Stimulated activated CD4-positive, alpha-beta T cell treated with anti-CD3 and anti-CD28 coated beads, TNF-alpha, amount 100 ng/mL, for 1 hour (primary cell): ENCODE data around the gene IL6.
"Not testable (repeated sequence)": the region's sequence is repeated elsewhere in the genome, so short reads cannot be mapped to it uniquely, and the experiment has no call there.

Experiments used
- DNase-seq, 3 donors: peaks; one replicate each; pipeline ENCODE4 v3.0.0-alpha.2; 2020; ENCODE audit warnings: low read depth in 3 of 3, low spot score in 1 of 3

Gene IL6

DNA sequence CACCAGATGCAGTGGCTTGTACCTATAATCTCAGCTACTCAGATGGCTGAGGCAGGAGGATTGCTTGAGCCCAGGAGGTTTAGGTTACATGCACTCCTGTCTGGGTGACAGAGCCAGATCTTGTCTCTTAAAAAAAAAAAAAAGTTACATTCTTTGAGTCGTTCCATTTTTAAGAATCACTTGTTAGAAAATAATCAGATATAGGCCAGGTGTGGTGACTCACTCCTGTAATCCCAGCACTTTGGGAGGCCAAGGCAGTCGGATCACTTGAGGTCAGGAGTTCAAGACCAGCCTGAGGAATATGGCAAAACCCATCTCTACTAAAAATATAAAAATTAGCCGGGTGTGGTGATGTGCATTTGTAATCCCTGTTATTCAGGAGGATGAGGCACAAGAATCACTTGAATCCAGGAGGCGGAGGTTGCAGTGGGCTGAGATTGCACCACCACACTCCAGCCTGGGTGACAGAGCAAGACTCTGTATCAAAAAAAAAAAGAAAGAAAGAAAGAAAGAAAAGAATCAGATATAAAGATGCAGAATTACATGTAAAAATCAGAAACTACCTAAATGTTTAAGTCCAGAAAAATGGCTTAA lies 52.8 kb downstream of the IL6 start:
- DNase-seq: not testable (repeated sequence)

DNA sequence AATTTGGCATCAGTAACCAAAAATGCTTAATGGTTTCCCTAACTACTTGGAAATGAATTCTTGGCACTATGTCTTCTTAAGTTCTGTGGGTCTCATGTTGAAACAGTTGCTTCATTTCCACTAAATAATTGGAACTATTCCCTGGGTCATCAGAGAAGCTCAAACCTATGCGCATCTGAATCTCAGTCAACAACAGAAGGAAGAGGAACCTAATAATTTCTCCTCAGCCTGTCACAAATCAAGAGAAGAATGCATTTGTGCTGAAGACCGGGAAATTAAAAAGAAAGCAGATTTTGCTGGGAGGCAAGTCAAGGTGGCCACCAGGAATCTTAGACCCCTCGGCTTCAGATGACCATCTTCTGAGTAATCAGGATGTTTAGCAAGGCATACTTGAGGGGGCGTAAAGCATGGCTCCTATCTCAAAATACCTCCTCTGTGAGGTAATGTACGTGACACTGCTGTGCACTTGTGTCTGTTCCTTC lies 54.3 kb downstream of the IL6 start:
- DNase-seq: no peak
